ENCODE data around the gene CD74.
A peak's percentile ranks its signal among the peaks of the same experiment; 100 is the strongest.

CD74 gene

DNA sequence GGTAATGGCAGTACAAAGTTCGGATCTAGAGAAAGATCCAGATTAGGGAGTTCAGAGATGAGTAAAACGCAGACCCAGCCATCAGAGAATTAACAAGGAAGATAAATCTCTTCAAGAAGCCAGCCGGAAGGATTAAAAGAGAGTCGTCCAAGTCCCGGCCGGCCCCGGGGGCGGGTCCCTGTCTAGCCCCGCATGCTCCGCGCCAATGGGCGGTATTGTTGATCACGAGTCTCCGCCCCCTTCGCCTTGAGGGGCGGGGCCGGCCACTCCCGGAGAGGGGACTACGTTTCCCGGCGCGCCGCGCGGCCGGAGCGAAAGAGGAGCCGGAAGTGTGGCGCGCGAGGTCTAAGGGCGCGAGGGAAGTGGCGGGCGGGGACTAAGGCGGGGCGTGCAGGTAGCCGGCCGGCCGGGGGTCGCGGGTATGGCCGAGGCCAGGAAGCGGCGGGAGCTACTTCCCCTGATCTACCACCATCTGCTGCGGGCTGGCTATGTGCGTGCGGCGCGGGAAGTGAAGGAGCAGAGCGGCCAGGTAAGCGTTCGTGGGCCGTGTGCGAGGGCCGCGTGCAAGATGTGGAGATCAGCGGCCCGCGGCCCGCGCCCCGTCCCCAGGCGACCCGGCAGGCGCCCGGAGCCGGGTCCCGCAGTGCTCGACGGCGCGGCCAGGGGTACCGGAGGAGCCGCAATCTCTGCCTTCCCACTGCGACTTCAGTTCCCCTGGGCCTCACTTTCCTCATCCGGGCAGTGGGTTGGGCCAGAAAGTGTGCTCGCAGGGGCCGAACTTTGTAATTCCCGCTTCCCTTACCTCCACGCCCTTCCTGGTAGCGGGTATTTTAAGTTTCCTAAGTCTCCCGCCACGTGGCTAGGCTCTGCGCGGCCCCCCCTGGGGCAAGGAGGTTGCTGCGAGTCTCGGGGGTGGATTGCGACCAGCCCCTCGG is 55.1 kb downstream of the CD74 start, which contains the start of gene TCOF1:
TCOF1 (plus strand) TSS at position 372 of the 935 bp plus-strand sequence; CDS start at position 422, 50 bp downstream.
- peak; percentile 81 to 87 for DNase-seq

GRCh38 chr5:150356575-150357294 is 56.0 kb downstream of the CD74 start:
- DNase-seq, result no peak

DNA sequence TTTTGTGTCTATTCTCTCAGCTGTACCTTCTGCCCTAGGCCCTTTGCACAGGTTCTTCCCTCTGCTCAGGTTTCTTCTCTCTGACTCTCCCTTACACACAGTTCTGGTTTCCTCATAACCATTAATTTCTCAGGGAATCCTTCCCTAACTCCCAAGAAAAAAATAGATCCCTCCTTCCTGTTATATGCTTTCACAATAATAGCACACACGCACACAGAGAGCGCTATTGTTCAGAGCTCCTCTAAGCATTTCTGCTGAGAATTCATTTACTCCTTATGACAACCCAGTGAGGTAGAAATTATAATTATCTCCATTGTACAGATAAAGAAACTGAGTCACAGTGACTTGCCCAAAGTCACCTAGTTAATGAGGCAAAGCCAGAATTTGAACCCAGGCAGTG is 56.9 kb downstream of the CD74 start:
- no peak for DNase-seq

GRCh38 chr5:150353032-150353675 is 59.6 kb downstream of the CD74 start:
- no peak for DNase-seq

- DNase-seq, result no peak
Measured at GRCh38 chr5:150352244-150353031, 60.3 kb downstream of the CD74 start.
